GM18526 (cell line): ENCODE results near the gene NIT1.

Source experiments
- POLR2A ChIP-seq: IDR thresholded peaks from 3 replicates; pipeline ENCODE4 v1.6.1; 2011; ENCODE audit not compliant: insufficient read length; ENCODE audit errors: extremely low read depth

The NIT1 gene

GRCh38 chr1:161121834-161122233, 3.9 kb downstream of the NIT1 start:
- no peak for TF ChIP-seq POLR2A

GRCh38 chr1:161122967-161123366, 5.1 kb downstream of the NIT1 start:
- TF ChIP-seq POLR2A = no peak

- no peak for TF ChIP-seq POLR2A
These were observed 9.7 kb downstream of the NIT1 start for GRCh38 chr1:161127649-161128048.

GRCh38 chr1:161128591-161129420, 10.9 kb downstream of the NIT1 start:
- TF ChIP-seq POLR2A = no peak

- no peak for TF ChIP-seq POLR2A
These were observed 12.4 kb downstream of the NIT1 start for GRCh38 chr1:161130266-161130665.

GRCh38 chr1:161131523-161132409, 13.9 kb downstream of the NIT1 start:
- no peak for TF ChIP-seq POLR2A

- peak; percentile 44 for TF ChIP-seq POLR2A
These were observed 14.7 kb downstream of the NIT1 start, which contains the start of gene DEDD for GRCh38 chr1:161132410-161133219. Gene DEDD, minus strand, starts transcription at chr1:161132667. Its CDS starts 8,205 bp downstream, at chr1:161124462.

GRCh38 chr1:161133220-161133740, 15.4 kb downstream of the NIT1 start:
- no peak for TF ChIP-seq POLR2A

- no peak for TF ChIP-seq POLR2A
These were observed 20.0 kb downstream of the NIT1 start for GRCh38 chr1:161137881-161138280.

- no peak for TF ChIP-seq POLR2A
These were observed 20.5 kb downstream of the NIT1 start for GRCh38 chr1:161138431-161138830.

GRCh38 chr1:161139766-161140165, 21.9 kb downstream of the NIT1 start:
- TF ChIP-seq POLR2A = no peak

GRCh38 chr1:161140755-161141400, 23.0 kb downstream of the NIT1 start:
- TF ChIP-seq POLR2A = no peak

- TF ChIP-seq POLR2A = no peak
These were observed 27.9 kb downstream of the NIT1 start for GRCh38 chr1:161145832-161146231.

GRCh38 chr1:161153176-161153575, 35.3 kb downstream of the NIT1 start:
- TF ChIP-seq POLR2A = no peak
